GM23248 (cell line): ENCODE results near the gene TCOF1.

ENCODE experiments used
- EZH2 ChIP-seq: fragments of 200-600 bp; sonication (generic); IDR thresholded peaks from 2 replicates; pipeline ENCODE4 v1.6.1; 2018; ENCODE audit warnings: antibody characterized with exemption, mild to moderate bottlenecking; ENCODE audit not compliant: insufficient read depth, poor library complexity, severe bottlenecking
- EZH2phosphoT487 ChIP-seq: fragments of 200-600 bp; sonication (generic); IDR thresholded peaks from 2 replicates; pipeline ENCODE4 v1.6.1; 2018; ENCODE audit warnings: antibody characterized with exemption, moderate library complexity, mild to moderate bottlenecking, low read depth; ENCODE audit not compliant: insufficient read depth

DNA sequence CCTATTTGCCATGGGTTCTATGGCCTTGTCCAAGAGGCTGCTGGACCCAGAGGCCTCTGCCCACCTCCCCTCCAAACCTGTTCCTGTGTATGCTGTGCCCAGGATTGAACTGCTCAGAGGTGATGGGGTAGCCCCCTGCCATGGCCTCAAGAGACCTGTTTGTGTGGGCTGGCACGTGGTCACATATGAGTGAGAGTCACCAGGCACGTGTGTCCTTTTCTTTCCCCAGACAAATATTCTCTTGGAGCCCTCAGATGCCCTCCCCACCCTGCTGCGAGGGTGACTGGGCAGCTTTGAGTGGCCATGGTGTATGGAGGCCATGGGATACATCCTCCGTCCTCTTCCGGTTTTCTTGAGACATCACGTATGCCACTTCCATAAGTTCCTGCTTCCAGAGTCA lies 10.9 kb upstream of the TCOF1 start:
- TF ChIP-seq EZH2 (no peak), EZH2phosphoT487 (no peak)
